K562 (cell line): ENCODE results near the gene LMNA. TPM values are rescaled to one million over a fixed set of nuclear protein-coding genes. Genes with fewer than 3 reads are reported as not detected.

Source experiments
- ATF3 ChIP-seq, 2 experiments: fragments of 450-650 bp in 1 of 2; sonication (generic) in 1 of 2; formaldehyde crosslinking in 1 of 2; IDR thresholded peaks in 1 of 2; conservative IDR thresholded peaks in 1 of 2; 2 replicates each; pipeline versions ENCODE4 v1.6.1 to v1.8.1; 2016 to 2023; ENCODE audit warnings: mild to moderate bottlenecking in 2 of 2, moderate library complexity in 2 of 2, inconsistent platforms in 1 of 2, missing genetic modification reagents in 1 of 2
- BCL6 ChIP-seq: fragments of 250-450 bp; sonication (Bioruptor Pico); IDR thresholded peaks from 2 replicates; pipeline ENCODE4 v1.4.0; 2020
- BRF1 ChIP-seq: IDR thresholded peaks from 3 replicates; pipeline ENCODE4 v1.6.1; 2011; ENCODE audit warnings: borderline replicate concordance, mild to moderate bottlenecking; ENCODE audit not compliant: insufficient read length; ENCODE audit errors: extremely low read depth
- CC2D1A ChIP-seq: fragments of 450-650 bp; IDR thresholded peaks from 2 replicates; pipeline ENCODE4 v1.6.1; 2017; ENCODE audit warnings: mild to moderate bottlenecking
- CREBBP ChIP-seq: IDR thresholded peaks from one replicate; pipeline ENCODE4 v1.6.1; 2012; ENCODE audit warnings: low read depth, mild to moderate bottlenecking, control low read depth, inconsistent platforms, low read length
- CTCF ChIP-seq, 3 experiments: IDR thresholded peaks in 2 of 3; conservative IDR thresholded peaks in 1 of 3; 2 replicates each; pipeline ENCODE4 v1.5.1; 2011 to 2012; ENCODE audit warnings: low read length in 3 of 3, mild to moderate bottlenecking in 3 of 3, control low read depth in 2 of 3, improper control_type of control experiment in 1 of 3, inconsistent platforms in 1 of 3, low read depth in 1 of 3, mixed read lengths in 1 of 3, moderate library complexity in 1 of 3; ENCODE audit not compliant: insufficient read depth in 2 of 3
- DIDO1 ChIP-seq: fragments of 450-650 bp; IDR thresholded peaks from 2 replicates; pipeline ENCODE4 v1.6.1; 2016; ENCODE audit warnings: low read depth, missing biosample characterization, missing genetic modification characterization
- MAFF ChIP-seq: IDR thresholded peaks from 2 replicates; pipeline ENCODE4 v1.6.1; 2012; ENCODE audit warnings: low read length, improper control_type of control experiment
- MAFK ChIP-seq: IDR thresholded peaks from 2 replicates; pipeline ENCODE4 v1.6.1; 2011; ENCODE audit warnings: low read length, improper control_type of control experiment
- MED1 ChIP-seq: sonication (generic); formaldehyde crosslinking; IDR thresholded peaks from 2 replicates; pipeline ENCODE4 v1.8.1; 2023; ENCODE audit warnings: missing genetic modification reagents, borderline replicate concordance
- PRPF4 ChIP-seq: fragments of 200-400 bp; formaldehyde crosslinking; IDR thresholded peaks from one replicate; pipeline ENCODE4 v1.6.1; 2017; ENCODE audit warnings: low read length, low read depth, mild to moderate bottlenecking; ENCODE audit not compliant: insufficient read depth, poor library complexity, severe bottlenecking
- SMAD2 ChIP-seq: fragments of 150-350 bp; IDR thresholded peaks from 2 replicates; pipeline ENCODE4 v1.6.1; 2014; ENCODE audit warnings: low read depth, mild to moderate bottlenecking, low read length
- ZNF217 ChIP-seq: sonication (generic); formaldehyde crosslinking; IDR thresholded peaks from 2 replicates; pipeline ENCODE4 v1.8.0; 2022; ENCODE audit warnings: mild to moderate bottlenecking, missing genetic modification reagents
- ZNF347 ChIP-seq: fragments of 450-650 bp; formaldehyde crosslinking; IDR thresholded peaks from 2 replicates; pipeline ENCODE4 v1.4.0; 2020; ENCODE audit warnings: low read depth, mild to moderate bottlenecking, moderate library complexity
- ZNF407 ChIP-seq: fragments of 450-650 bp; IDR thresholded peaks from 2 replicates; pipeline ENCODE4 v1.6.1; 2016; ENCODE audit warnings: low read depth
- ZNF445 ChIP-seq: fragments of 250-450 bp; sonication (Bioruptor Pico); IDR thresholded peaks from 2 replicates; pipeline ENCODE4 v1.4.0; 2020; ENCODE audit warnings: low read depth, mild to moderate bottlenecking, moderate library complexity
- polyA plus RNA-seq, 8 experiments: library from polyadenylated mRNA; depleted of rRNA in 4 of 8; stranded (reverse) in 5 of 8; unstranded in 3 of 8; fragments of >200 nt; fragmentation: Nextera tagmentation in 2 of 8; fragmentation: Illumina TruSeq in 1 of 8; extraction: Ambion mirVana in 2 of 8; extraction: Trizol in 1 of 8; gene quantifications; 2 replicates each; pipeline versions ENCODE4 v1.2.1 to v1.2.3, GENCODE V29; 2011 to 2014; ENCODE audit warnings: inconsistent platforms in 1 of 8, missing spikeins in 1 of 8
- total RNA-seq, 7 experiments: library from RNA; depleted of rRNA in 6 of 7; stranded (reverse); fragments of >200 nt in 6 of 7; fragmentation: Illumina TruSeq in 2 of 7; extraction: Trizol in 2 of 7; gene quantifications; 2 replicates each; pipeline versions ENCODE4 v1.2.1 to v1.2.3, GENCODE V29; 2011 to 2021; ENCODE audit warnings: low replicate concordance in 1 of 7

LMNA gene
- total and polyA plus RNA-seq, 9 of the 15 experiments (the other 6 are each of a cell fraction or from before 2014, with no cell fraction given) = 1.00 to 347 (median 88.2) TPM

- TF ChIP-seq ATF3 (IDR thresholded peaks at IDR 0.05) (peak; percentile 67; the same call in 1 of the 2 replicates), ATF3 (CRISPR knock-in tag; conservative IDR thresholded peaks at IDR 0.05) (peak; percentile 45; the same call in 1 of the 2 replicates), DIDO1 (tag) (no peak), MED1 (CRISPR knock-in tag) (no peak), BCL6 (no peak), SMAD2 (no peak), ZNF217 (CRISPR knock-in tag) (no peak), CTCF (IDR thresholded peaks at IDR 0.05 in 2 of 3, conservative IDR thresholded peaks at IDR 0.05 in 1 of 3; ENCODE audit: insufficient read depth in 2 of 3, low read depth in 1 of 3, low read length in 3 of 3) (no peak), PRPF4 (no peak), BRF1 (no peak), MAFF (peak; percentile 24; the same call in 1 of the 2 replicates), ZNF445 (CRISPR knock-in tag) (no peak), ZNF407 (no peak), MAFK (peak; percentile 21; the same call in 1 of the 2 replicates), CC2D1A (no peak), CREBBP (no peak), ZNF347 (CRISPR knock-in tag) (no peak)
Measured at GRCh38 chr1:156126630-156127534, 12.4 kb downstream of the LMNA start (continued).
